SK-N-SH (cell line): ENCODE measurements around the gene PRLR.

Source experiments
- GATA2 ChIP-seq: sonication (generic); formaldehyde crosslinking; IDR thresholded peaks from 2 replicates; pipeline ENCODE4 v1.5.0; 2020; ENCODE audit warnings: mild to moderate bottlenecking, missing genetic modification reagents
- POLR2AphosphoS5 ChIP-seq: IDR thresholded peaks from 2 replicates; pipeline ENCODE4 v1.6.1; 2012; ENCODE audit warnings: low read depth, low read length
- RFX5 ChIP-seq: IDR thresholded peaks from 2 replicates; pipeline ENCODE4 v1.6.1; 2012; ENCODE audit warnings: mild to moderate bottlenecking, improper control_type of control experiment, low read length
- TAF1 ChIP-seq: IDR thresholded peaks from 2 replicates; pipeline ENCODE4 v1.6.1; 2012; ENCODE audit warnings: low read depth, mild to moderate bottlenecking, low read length, moderate library complexity, borderline replicate concordance
- TF ChIP-seq, protein P1 (sequence below): fragments of 200-600 bp; sonication (generic); IDR thresholded peaks from 2 replicates; pipeline ENCODE4 v1.6.1; 2017; ENCODE audit warnings: antibody characterized with exemption, mild to moderate bottlenecking, moderate library complexity

DNA sequence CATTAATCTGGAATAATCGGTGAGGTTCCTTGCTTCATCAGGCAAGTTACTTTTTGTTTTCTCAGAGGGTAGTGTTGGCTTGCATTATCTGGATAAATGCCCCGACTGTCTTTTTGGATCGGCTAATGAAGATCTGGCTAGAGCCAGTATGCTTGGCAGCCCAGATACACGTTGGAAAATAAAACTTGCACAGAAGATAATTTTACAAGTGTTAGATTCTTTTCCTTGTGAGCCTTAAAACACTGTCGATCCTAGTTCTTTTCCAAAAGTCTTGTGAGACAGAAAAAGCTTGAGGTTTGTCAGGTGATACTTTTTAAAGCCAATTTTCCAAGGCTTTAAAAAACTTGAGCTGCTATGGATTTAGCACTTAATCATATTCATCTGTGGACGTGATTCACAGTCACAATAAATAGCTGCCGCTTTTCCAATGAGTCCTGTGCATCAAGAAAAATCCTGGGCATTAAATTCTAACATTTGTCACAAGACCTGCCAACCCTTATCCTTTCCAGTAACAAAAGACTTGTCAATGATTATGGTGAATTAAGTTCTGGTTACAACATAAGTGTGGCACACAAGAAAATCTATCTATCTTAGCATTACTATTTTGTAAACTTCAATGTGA is 68.5 kb downstream of the PRLR start:
- TF ChIP-seq POLR2AphosphoS5 (no peak), TAF1 (no peak), GATA2 (CRISPR knock-in tag) (no peak), RFX5 (no peak)
- TF ChIP-seq, protein P1, sequence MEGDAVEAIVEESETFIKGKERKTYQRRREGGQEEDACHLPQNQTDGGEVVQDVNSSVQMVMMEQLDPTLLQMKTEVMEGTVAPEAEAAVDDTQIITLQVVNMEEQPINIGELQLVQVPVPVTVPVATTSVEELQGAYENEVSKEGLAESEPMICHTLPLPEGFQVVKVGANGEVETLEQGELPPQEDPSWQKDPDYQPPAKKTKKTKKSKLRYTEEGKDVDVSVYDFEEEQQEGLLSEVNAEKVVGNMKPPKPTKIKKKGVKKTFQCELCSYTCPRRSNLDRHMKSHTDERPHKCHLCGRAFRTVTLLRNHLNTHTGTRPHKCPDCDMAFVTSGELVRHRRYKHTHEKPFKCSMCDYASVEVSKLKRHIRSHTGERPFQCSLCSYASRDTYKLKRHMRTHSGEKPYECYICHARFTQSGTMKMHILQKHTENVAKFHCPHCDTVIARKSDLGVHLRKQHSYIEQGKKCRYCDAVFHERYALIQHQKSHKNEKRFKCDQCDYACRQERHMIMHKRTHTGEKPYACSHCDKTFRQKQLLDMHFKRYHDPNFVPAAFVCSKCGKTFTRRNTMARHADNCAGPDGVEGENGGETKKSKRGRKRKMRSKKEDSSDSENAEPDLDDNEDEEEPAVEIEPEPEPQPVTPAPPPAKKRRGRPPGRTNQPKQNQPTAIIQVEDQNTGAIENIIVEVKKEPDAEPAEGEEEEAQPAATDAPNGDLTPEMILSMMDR: no peak
